ENCODE data around the gene CEP72. TPM values are rescaled to one million over a fixed set of nuclear protein-coding genes. Genes with fewer than 3 reads are reported as not detected.
"Not testable (repeated sequence)": the region's sequence is repeated elsewhere in the genome, so short reads cannot be mapped to it uniquely, and the experiment has no call there.

Gene CEP72
- total RNA-seq, 1 donor from 2014 or later: 26.7 TPM

- peak; percentile 67 for DNase-seq (ENCODE audit: low spot score)
Observed at GRCh38 chr5:672329-673160, 60.4 kb downstream of the CEP72 start.

GRCh38 chr5:673161-673830 is 61.2 kb downstream of the CEP72 start:
- DNase-seq (ENCODE audit: low spot score): no peak

GRCh38 chr5:673831-674629 is 61.9 kb downstream of the CEP72 start:
- peak; percentile 9 for DNase-seq (ENCODE audit: low spot score)

- DNase-seq (ENCODE audit: low spot score): no peak
Observed at GRCh38 chr5:674630-675011, 62.5 kb downstream of the CEP72 start.

- no peak for DNase-seq (ENCODE audit: low spot score)
Observed at GRCh38 chr5:675111-675870, 63.2 kb downstream of the CEP72 start.

- no peak for DNase-seq (ENCODE audit: low spot score)
Observed at GRCh38 chr5:675871-676698, 63.9 kb downstream of the CEP72 start.

GRCh38 chr5:676699-677076 is 64.5 kb downstream of the CEP72 start:
- DNase-seq (ENCODE audit: low spot score): peak; percentile 6

GRCh38 chr5:677131-678101 is 65.3 kb downstream of the CEP72 start:
- DNase-seq (ENCODE audit: low spot score): peak; percentile 8

GRCh38 chr5:678521-678920 is 66.4 kb downstream of the CEP72 start:
- DNase-seq (ENCODE audit: low spot score): peak; percentile 8

- DNase-seq (ENCODE audit: low spot score): peak; percentile 0
Observed at GRCh38 chr5:679166-679895, 67.2 kb downstream of the CEP72 start.

GRCh38 chr5:680118-680795 is 68.1 kb downstream of the CEP72 start:
- not testable (repeated sequence) for DNase-seq (ENCODE audit: low spot score)

GRCh38 chr5:680836-681235 is 68.7 kb downstream of the CEP72 start:
- DNase-seq (ENCODE audit: low spot score): peak; percentile 3

GRCh38 chr5:681317-682191 is 69.4 kb downstream of the CEP72 start:
- DNase-seq (ENCODE audit: low spot score): not testable (repeated sequence)

GRCh38 chr5:682216-682615 is 70.1 kb downstream of the CEP72 start:
- not testable (repeated sequence) for DNase-seq (ENCODE audit: low spot score)

GRCh38 chr5:682651-683358 is 70.7 kb downstream of the CEP72 start:
- DNase-seq (ENCODE audit: low spot score): not testable (repeated sequence)

Measured in mucosa of gallbladder (tissue), 1 donor.